ENCODE results near the gene PTPN14.

PTPN14 gene

DNA sequence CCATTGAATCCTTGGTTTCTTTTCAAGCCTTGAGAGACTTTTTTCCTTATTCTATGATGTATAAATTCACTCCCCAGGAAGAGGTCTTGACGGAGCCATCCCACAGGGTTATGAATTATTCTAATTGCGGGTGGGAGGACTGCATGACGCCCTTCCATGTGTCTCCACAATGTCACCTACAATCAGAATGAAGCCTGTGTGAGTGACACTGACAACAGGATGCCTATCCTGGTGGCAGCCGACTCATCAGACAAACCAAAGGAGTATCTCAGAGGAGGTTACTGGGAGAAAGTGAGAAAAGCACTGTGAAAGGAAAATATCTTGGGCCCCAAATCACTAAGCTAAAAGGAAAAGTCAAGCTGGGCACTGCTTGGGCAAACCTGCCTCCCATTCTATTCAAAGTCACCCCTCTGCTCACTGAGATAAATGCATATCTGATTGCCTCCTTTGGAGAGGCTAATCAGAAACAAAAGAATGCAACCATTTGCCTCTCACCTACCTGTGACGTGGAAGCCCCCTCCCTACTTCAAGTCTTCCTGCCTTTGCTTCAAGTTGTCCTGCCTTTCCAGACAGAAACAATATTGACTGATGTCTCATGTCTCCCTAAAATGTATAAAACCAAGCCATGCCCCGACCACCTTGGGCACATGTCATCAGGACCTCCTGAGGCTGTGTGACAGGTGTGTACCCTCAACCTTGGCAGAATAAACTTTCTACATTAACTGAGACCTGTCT lies 172.0 kb downstream of the PTPN14 start:
- Histone ChIP-seq H3K79me2 (ENCODE audit: low read length) (no peaks in the 10 kb centered on the region), H3K4me3 (ENCODE audit: low read length) (no peak overlapping the region), H3K36me3 (replicated peaks; ENCODE audit: insufficient read depth, low read length) (no peaks in the 10 kb centered on the region), H3K4me2 (ENCODE audit: low read depth, low read length) (no peak overlapping the region), H3K9me2 (replicated peaks; ENCODE audit: insufficient read depth, low read length) (no peaks in the 10 kb centered on the region), H3K9me3 (replicated peaks; ENCODE audit: insufficient read depth, low read length) (no peaks in the 10 kb centered on the region), H2AFZ (ENCODE audit: low read length) (no peak overlapping the region), H3K27me3 (replicated peaks; ENCODE audit: insufficient read depth, low read length) (no peaks in the 10 kb centered on the region), H4K20me1 (ENCODE audit: insufficient read depth, low read length) (no peaks in the 10 kb centered on the region), H3F3A (ENCODE audit: insufficient read depth, low read length) (no peaks in the 10 kb centered on the region), H3K9ac (ENCODE audit: low read length) (no peak overlapping the region), H3K4me1 (ENCODE audit: low read length) (no peaks in the 10 kb centered on the region), H3K27ac (ENCODE audit: low read length) (no peak overlapping the region)
- TF ChIP-seq, protein P1, sequence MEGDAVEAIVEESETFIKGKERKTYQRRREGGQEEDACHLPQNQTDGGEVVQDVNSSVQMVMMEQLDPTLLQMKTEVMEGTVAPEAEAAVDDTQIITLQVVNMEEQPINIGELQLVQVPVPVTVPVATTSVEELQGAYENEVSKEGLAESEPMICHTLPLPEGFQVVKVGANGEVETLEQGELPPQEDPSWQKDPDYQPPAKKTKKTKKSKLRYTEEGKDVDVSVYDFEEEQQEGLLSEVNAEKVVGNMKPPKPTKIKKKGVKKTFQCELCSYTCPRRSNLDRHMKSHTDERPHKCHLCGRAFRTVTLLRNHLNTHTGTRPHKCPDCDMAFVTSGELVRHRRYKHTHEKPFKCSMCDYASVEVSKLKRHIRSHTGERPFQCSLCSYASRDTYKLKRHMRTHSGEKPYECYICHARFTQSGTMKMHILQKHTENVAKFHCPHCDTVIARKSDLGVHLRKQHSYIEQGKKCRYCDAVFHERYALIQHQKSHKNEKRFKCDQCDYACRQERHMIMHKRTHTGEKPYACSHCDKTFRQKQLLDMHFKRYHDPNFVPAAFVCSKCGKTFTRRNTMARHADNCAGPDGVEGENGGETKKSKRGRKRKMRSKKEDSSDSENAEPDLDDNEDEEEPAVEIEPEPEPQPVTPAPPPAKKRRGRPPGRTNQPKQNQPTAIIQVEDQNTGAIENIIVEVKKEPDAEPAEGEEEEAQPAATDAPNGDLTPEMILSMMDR (IDR thresholded peaks at IDR 0.05; ENCODE audit: low read length), result no peak
- no peak for TF ChIP-seq EZH2 (optimal IDR thresholded peaks at IDR 0.05; ENCODE audit: low read depth, low read length)
- TF ChIP-seq EZH2phosphoT487 (IDR thresholded peaks at IDR 0.05; ENCODE audit: low read length), result no peak
- DNase-seq, result no peak

DNA sequence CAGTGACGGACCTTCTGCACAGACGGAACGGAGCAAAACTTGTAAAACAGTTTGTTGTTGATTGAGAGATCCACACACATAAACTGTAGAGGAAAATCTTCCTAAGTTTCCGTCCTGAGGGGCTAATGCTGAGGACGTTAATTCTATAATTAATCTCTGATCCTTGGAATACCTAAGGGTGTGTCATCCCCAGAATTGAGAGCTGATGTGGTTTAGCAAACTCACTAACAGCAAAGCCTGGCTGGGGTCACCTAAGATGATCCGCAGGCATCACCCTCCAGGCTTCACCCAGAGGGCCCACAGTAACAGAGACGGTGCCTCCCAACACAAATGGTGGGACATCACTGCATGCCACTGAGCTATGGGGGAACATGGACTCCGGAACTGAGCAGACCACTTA lies 172.9 kb downstream of the PTPN14 start:
- H3K9me2 ChIP-seq (replicated peaks; ENCODE audit: insufficient read depth, low read length), result no peaks in the 10 kb centered on the region
- no peak overlapping the region for H3K9ac ChIP-seq (ENCODE audit: low read length)
- H3K4me2 ChIP-seq (ENCODE audit: low read depth, low read length), result no peak overlapping the region
- H3F3A ChIP-seq (ENCODE audit: insufficient read depth, low read length), result no peaks in the 10 kb centered on the region
- H3K27ac ChIP-seq (ENCODE audit: low read length), result no peak overlapping the region
- no peak overlapping the region for H3K4me3 ChIP-seq (ENCODE audit: low read length)
- H3K36me3 ChIP-seq (replicated peaks; ENCODE audit: insufficient read depth, low read length), result no peaks in the 10 kb centered on the region
- no peak overlapping the region for H2AFZ ChIP-seq (ENCODE audit: low read length)
- H4K20me1 ChIP-seq (ENCODE audit: insufficient read depth, low read length), result no peaks in the 10 kb centered on the region
- H3K79me2 ChIP-seq (ENCODE audit: low read length), result no peaks in the 10 kb centered on the region
- no peak for TF ChIP-seq EZH2 (optimal IDR thresholded peaks at IDR 0.05; ENCODE audit: low read depth, low read length)
- TF ChIP-seq, protein P1 (IDR thresholded peaks at IDR 0.05; ENCODE audit: low read length), result no peak
- TF ChIP-seq EZH2phosphoT487 (IDR thresholded peaks at IDR 0.05; ENCODE audit: low read length), result no peak
- no peaks in the 10 kb centered on the region for H3K4me1 ChIP-seq (ENCODE audit: low read length)
- no peaks in the 10 kb centered on the region for H3K27me3 ChIP-seq (replicated peaks; ENCODE audit: insufficient read depth, low read length)
- no peak for DNase-seq
- H3K9me3 ChIP-seq (replicated peaks; ENCODE audit: insufficient read depth, low read length), result no peaks in the 10 kb centered on the region

DNA sequence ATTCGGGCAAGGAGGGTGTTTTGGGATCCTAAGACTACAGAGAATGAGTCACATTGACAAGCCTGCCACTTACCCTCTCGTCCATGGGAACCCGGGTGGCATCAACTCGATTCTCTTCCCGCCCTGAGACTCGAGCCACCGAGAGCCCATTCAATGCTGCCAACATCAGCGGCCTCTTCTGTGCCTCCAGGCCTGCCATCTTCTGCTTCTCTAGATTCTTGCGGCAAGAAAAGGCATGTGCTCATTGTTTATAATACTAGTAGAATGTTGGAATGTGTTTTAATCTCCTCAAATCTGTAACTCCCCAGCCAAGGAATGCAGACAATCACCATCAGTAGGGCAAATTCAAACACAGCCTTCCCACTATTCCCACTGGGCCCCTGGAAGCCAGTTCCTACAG lies 173.5 kb downstream of the PTPN14 start:
- no peak for TF ChIP-seq EZH2 (optimal IDR thresholded peaks at IDR 0.05; ENCODE audit: low read depth, low read length)
- no peak for TF ChIP-seq EZH2phosphoT487 (IDR thresholded peaks at IDR 0.05; ENCODE audit: low read length)
- TF ChIP-seq, protein P1 (IDR thresholded peaks at IDR 0.05; ENCODE audit: low read length), result no peak
- H3K4me1 ChIP-seq (ENCODE audit: low read length), result no peaks in the 10 kb centered on the region
- no peaks in the 10 kb centered on the region for H3K9me2 ChIP-seq (replicated peaks; ENCODE audit: insufficient read depth, low read length)
- no peak for DNase-seq
- no peaks in the 10 kb centered on the region for H4K20me1 ChIP-seq (ENCODE audit: insufficient read depth, low read length)
- H3F3A ChIP-seq (ENCODE audit: insufficient read depth, low read length), result no peaks in the 10 kb centered on the region
- H3K4me2 ChIP-seq (ENCODE audit: low read depth, low read length), result no peak overlapping the region
- no peak overlapping the region for H3K9ac ChIP-seq (ENCODE audit: low read length)
- H3K4me3 ChIP-seq (ENCODE audit: low read length), result no peak overlapping the region
- H3K9me3 ChIP-seq (replicated peaks; ENCODE audit: insufficient read depth, low read length), result no peaks in the 10 kb centered on the region
- H3K27me3 ChIP-seq (replicated peaks; ENCODE audit: insufficient read depth, low read length), result no peaks in the 10 kb centered on the region
- no peak overlapping the region for H3K27ac ChIP-seq (ENCODE audit: low read length)
- no peaks in the 10 kb centered on the region for H3K79me2 ChIP-seq (ENCODE audit: low read length)
- no peaks in the 10 kb centered on the region for H3K36me3 ChIP-seq (replicated peaks; ENCODE audit: insufficient read depth, low read length)
- H2AFZ ChIP-seq (ENCODE audit: low read length), result no peak overlapping the region
